BJ (cell line): ENCODE results near the gene HIPK2. TPM values are rescaled to one million over a fixed set of nuclear protein-coding genes. Genes with fewer than 3 reads are reported as not detected.
"Not testable (repeated sequence)": the region's sequence is repeated elsewhere in the genome, so short reads cannot be mapped to it uniquely, and the experiment has no call there.

Experiments used
- CTCF ChIA-PET: fragments of 350-600 bp; formaldehyde crosslinking; extraction: SDS; loops from one replicate; lab custom pipeline; 2021; ENCODE audit warnings: antibody characterized with exemption, inconsistent platforms; lab: Yijun Ruan, JAX
- POLR2A ChIA-PET: fragments of 300-600 bp; sonication (Branson Sonifier 250); formaldehyde crosslinking; extraction: SDS; loops from one replicate; lab custom pipeline; 2021; ENCODE audit warnings: antibody characterized with exemption; lab: Charles Lee
- DNase-seq: peaks from one replicate; pipeline ENCODE4 v3.0.0-alpha.2; 2011; ENCODE audit warnings: low read depth
- H3K27me3 ChIP-seq: 2 replicates; pipeline ENCODE4 v1.6.0; 2011; ENCODE audit warnings: low read length; ENCODE audit not compliant: control insufficient read depth, insufficient read depth
- H3K36me3 ChIP-seq: 2 replicates; pipeline ENCODE4 v1.5.1; 2011; ENCODE audit warnings: low read length; ENCODE audit not compliant: control insufficient read depth, insufficient read depth
- H3K4me3 ChIP-seq: 2 replicates; pipeline ENCODE4 v1.5.1; 2011; ENCODE audit warnings: low read depth, mild to moderate bottlenecking, control low read depth, low read length
- polyA plus RNA-seq: library from polyadenylated mRNA; depleted of rRNA; stranded (reverse); fragments of >200 nt; gene quantifications from 2 replicates; pipeline ENCODE4 v1.2.3, GENCODE V29; 2011
- TF ChIP-seq, protein P1 (sequence below): IDR thresholded peaks from 2 replicates; pipeline ENCODE4 v1.5.1; 2011; ENCODE audit warnings: low read depth, mild to moderate bottlenecking, control low read depth, inconsistent platforms, low read length, moderate library complexity; ENCODE audit not compliant: insufficient read depth

The HIPK2 gene
- polyA plus RNA-seq, 1 experiment = 3.6 TPM

DNA sequence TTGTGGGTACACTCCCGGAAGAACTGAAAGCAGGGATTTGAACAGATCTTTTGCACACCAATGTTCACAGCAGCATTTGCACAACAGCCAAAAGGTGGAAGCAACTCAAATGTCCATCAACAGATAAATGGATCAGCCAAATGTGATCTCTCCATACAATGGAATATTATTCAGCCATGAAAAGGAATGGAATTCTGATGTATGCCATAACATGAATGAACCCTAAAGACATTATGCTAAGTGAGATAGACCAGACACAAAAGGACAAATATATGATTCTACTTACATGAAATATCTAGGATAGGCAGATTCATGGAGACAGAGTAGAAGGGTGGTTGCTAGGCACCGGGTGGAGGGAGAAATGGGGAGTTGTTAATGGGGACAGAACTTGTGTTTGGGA, 217.6 kb downstream of the HIPK2 start:
- CTCF ChIA-PET = no interaction called here
- H3K27me3 ChIP-seq = no peaks in the 10 kb centered on the region
- no peak for DNase-seq
- TF ChIP-seq, protein P1, sequence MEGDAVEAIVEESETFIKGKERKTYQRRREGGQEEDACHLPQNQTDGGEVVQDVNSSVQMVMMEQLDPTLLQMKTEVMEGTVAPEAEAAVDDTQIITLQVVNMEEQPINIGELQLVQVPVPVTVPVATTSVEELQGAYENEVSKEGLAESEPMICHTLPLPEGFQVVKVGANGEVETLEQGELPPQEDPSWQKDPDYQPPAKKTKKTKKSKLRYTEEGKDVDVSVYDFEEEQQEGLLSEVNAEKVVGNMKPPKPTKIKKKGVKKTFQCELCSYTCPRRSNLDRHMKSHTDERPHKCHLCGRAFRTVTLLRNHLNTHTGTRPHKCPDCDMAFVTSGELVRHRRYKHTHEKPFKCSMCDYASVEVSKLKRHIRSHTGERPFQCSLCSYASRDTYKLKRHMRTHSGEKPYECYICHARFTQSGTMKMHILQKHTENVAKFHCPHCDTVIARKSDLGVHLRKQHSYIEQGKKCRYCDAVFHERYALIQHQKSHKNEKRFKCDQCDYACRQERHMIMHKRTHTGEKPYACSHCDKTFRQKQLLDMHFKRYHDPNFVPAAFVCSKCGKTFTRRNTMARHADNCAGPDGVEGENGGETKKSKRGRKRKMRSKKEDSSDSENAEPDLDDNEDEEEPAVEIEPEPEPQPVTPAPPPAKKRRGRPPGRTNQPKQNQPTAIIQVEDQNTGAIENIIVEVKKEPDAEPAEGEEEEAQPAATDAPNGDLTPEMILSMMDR = no peak
- no peaks in the 10 kb centered on the region for H3K36me3 ChIP-seq
- no peak overlapping the region for H3K4me3 ChIP-seq
- POLR2A ChIA-PET = no interaction called here

DNA sequence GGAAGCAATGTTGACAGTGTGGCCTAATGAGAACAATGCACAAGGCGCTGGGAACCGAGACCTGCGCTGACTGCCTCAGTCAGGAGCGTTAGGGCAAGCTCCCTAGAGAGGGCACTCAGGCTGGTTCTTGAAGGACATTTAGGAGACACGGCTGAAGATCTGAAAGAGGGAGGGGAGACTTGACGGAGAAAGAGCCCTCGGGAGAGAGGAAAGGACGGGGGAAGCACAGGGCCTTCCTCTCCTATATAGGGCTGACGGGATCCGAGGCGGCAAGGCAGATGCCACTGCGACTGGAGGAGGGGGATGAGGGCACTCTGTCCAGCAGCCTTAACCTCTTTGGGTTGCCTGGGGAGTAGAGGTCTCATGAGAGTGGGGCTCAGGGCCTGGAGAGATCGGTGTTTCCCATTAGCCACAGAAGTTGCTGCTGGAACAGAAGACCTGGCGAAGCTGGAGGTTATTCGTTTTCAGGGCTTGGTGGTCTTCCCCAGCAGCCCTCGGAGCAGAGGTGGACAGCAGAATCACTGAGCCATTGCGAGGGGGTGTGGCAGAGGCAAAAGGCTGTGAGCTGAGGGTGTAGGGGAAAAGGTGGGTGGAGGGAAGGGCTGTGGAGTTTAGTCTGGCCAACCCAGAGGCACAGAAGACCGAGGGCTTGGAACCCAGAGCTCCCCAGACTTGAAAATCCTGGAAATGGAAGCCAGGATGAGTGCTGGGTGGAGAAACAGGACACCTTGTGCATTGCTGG, 218.3 kb downstream of the HIPK2 start:
- TF ChIP-seq, protein P1 = no peak
- no peaks in the 10 kb centered on the region for H3K36me3 ChIP-seq
- no peaks in the 10 kb centered on the region for H3K27me3 ChIP-seq
- POLR2A ChIA-PET = no interaction called here
- no peak overlapping the region for H3K4me3 ChIP-seq
- no peak for DNase-seq
- CTCF ChIA-PET = interaction anchor here (0.6 kb wide), 1 partner anchor 10 kb away, joined by 4 read pairs; no protein-coding TSS in a partner anchor

DNA sequence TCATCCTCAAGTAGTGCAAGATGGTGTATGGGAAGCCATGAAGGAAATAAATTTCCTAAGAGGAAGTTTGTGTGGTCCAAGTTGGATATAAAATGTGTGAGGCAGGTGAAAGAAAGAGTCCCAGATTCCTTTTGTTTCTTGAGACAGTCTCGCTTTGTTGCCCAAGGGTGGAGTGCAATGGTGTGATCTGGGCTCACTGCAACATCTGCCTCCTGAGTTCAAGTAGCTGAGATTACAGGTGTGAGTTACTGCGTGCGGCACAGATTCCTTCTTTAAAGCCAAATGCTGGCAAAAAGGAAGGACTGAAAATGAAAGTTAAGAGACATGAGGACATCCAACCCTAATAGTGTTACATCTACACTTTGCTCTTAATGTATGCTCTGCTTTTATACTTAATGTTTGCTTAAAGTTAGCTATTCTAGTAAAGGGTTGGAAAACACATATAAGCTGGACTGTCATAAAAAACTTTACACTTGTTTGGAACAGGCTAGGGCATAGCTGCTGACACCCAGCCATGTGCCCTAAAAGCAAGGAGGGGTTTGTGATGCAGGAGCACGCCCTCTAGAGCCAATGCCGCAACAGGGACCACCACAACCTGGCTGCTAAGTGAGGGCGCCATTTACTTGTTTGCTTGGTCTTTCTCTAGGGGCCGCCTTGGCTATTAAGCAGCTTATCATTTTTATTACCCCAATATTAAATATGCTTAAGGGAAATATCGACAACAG, 219.8 kb downstream of the HIPK2 start:
- DNase-seq = no peak
- CTCF ChIA-PET = interaction anchor here (0.6 to 1.4 kb wide), 3 partner anchors 14 to 226 kb away, joined by 3 to 4 read pairs (median 4); no protein-coding TSS in a partner anchor
- Histone ChIP-seq H3K4me3 (no peak overlapping the region), H3K27me3 (no peaks in the 10 kb centered on the region), H3K36me3 (no peaks in the 10 kb centered on the region)
- POLR2A ChIA-PET = no interaction called here
- TF ChIP-seq, protein P1 = no peak

DNA sequence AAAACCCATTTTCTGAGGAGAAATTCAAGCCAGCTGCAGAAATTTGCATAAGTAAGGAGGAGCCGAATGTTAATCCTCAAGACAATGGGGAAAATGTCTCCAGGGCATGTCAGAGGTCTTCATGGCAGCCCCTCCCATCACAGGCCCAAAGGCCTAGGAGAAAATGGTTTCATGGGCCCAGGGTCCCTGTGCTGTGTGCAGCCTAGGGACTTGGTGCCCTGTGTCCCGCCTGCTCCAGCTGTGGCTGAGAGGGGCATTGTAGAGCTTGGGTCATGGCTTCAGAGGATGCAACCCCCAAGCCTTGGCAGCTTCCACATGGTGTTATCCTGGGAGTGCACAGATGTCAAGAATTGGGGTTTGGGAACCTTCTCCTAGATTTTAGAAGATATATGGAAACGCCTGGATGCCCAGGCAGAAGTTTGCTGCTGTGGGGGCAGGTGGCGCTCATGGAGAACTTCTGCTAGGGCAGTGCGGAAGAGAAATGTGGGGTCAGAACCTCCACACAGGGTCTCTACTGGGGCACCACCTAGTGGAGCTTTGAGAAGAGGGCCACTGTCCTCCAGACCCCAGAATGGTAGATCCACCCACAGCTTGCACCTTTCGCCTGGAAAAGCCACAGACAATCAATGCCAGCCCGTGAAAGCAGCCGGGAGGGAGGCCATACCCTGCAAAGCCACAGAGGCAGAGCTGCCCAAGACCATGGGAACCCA, 223.7 kb downstream of the HIPK2 start:
- CTCF ChIA-PET, H3K27me3 ChIP-seq, H3K4me3 ChIP-seq, DNase-seq, H3K36me3 ChIP-seq: not testable (repeated sequence)
- POLR2A ChIA-PET = interaction anchor here (0.6 kb wide), 1 partner anchor 24 kb away, joined by 3 read pairs; no protein-coding TSS in a partner anchor

DNA sequence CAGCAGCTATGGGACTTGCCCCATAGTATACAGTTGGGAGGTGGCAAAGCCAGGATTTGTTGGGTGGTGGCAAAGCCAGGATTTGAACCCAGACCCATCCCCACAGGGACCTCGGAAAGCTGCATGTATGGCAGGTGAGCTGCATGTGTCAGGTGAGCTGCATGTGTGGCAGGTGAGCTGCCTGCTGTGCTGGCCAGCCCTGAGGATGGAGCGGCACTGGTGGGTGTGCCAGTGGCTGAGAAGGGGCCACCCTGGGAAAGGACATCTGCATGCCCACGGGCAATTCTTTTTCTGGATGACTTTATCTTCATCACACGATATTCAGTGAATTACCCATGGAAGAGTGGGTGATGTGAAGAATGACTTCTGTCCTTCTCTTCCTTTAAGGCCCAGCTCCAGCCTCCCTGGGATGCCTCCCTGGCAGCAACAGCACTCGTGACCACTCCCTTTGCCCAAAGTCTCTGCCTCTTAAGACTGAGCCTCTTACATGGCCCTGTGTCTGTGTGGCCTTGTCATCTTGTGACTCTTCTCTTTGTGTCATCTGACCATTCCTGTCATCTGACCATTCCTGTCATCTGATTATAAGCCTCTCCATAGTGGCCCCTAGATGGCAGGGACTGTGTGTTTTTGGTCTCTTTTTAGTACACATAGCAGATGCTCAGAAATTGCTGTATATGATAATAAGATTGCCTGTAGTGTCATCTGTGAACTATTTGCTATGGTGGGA, 229.3 kb downstream of the HIPK2 start:
- Histone ChIP-seq H3K4me3 (no peak overlapping the region), H3K36me3 (no peaks in the 10 kb centered on the region), H3K27me3 (peaks cover 2% of the 10 kb centered on the region; the same call in 1 of the 2 replicates)
- CTCF ChIA-PET = interaction anchor here (1.1 kb wide), 1 partner anchor 50 kb away, joined by 3 read pairs; no protein-coding TSS in a partner anchor
- POLR2A ChIA-PET = no interaction called here
- DNase-seq = no peak
- TF ChIP-seq, protein P1 = no peak
